ENCODE measurements around the gene SH2D1A.

DNA sequence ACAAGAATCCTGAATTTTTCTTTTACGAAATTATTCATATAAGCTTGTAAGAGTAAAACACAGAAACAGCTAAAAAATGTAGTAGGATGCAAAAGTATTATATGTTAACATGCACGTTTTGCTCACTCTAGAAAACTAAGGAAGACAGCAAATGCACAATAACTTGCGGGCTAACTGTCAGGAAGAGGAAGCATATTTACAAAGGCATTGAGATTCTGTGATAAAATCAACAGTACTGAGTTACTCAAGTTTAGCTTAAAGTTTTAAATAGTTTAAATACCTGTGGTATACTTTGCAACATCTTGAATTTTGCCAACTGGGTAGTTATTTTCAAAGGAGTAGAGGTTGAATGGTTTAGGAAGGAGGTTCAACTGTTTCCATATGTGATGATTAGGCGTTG is 37.0 kb downstream of the SH2D1A start:
- TF ChIP-seq, protein P1, sequence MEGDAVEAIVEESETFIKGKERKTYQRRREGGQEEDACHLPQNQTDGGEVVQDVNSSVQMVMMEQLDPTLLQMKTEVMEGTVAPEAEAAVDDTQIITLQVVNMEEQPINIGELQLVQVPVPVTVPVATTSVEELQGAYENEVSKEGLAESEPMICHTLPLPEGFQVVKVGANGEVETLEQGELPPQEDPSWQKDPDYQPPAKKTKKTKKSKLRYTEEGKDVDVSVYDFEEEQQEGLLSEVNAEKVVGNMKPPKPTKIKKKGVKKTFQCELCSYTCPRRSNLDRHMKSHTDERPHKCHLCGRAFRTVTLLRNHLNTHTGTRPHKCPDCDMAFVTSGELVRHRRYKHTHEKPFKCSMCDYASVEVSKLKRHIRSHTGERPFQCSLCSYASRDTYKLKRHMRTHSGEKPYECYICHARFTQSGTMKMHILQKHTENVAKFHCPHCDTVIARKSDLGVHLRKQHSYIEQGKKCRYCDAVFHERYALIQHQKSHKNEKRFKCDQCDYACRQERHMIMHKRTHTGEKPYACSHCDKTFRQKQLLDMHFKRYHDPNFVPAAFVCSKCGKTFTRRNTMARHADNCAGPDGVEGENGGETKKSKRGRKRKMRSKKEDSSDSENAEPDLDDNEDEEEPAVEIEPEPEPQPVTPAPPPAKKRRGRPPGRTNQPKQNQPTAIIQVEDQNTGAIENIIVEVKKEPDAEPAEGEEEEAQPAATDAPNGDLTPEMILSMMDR (optimal IDR thresholded peaks at IDR 0.05 in 1 of 3, IDR thresholded peaks at IDR 0.05 in 1 of 3, conservative IDR thresholded peaks at IDR 0.05 in 1 of 3; ENCODE audit: extremely low read depth in 1 of 3, insufficient read depth in 2 of 3, low read length in 3 of 3): no peak
- TF ChIP-seq EZH2 (IDR thresholded peaks at IDR 0.05; ENCODE audit: low read length): no peak
